ENCODE measurements around the gene DPH7. TPM values are rescaled to one million over a fixed set of nuclear protein-coding genes. Genes with fewer than 3 reads are reported as not detected.
"Not testable (repeated sequence)": the region's sequence is repeated elsewhere in the genome, so short reads cannot be mapped to it uniquely, and the experiment has no call there.

DPH7 gene
- total RNA-seq, 1 experiment from 2014 or later, result 35.9 TPM

DNA sequence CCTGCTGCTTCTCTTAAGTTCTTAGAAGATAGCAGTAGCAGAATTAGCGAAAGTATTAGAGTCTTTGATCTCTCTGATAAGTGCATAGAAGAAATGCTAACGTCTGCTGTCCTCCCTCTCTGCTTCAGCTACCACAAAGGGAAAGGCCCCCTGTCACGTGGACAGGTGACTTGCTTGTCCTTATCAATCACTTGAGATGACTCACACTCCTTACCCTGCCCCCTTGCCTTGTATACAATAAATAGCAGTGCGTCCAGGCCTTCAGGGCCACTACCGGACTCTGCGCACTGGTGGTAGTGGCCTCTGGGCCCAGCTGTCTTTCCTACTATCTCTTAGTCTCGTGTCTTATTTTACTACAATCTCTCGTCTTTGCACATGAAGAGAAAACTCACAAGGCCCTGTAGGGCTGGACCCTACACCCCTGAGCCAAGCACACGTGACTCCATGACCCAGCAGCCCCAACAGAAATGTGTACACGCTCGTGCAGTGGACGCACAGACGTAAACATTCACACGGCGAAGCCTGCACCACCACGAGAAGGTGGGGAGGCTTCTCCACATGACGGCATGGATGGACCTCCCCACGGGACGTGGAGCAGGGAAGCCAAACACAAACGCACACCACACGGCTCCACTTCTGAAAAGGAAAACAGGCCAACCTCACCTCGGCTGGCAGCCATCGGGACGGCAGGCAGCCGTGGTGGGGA is 66.8 kb downstream of the DPH7 start:
- TF ChIP-seq POLR2AphosphoS5 (IDR thresholded peaks at IDR 0.05; ENCODE audit: low read depth, low read length), result no peak
- TF ChIP-seq REST (IDR thresholded peaks at IDR 0.05; ENCODE audit: insufficient read depth in 1 of 2, low read depth in 2 of 2, low read length in 1 of 2), result no peak
- TF ChIP-seq TCF7L2 (IDR thresholded peaks at IDR 0.05; ENCODE audit: low read depth, low read length), result no peak
- TF ChIP-seq, protein P1, sequence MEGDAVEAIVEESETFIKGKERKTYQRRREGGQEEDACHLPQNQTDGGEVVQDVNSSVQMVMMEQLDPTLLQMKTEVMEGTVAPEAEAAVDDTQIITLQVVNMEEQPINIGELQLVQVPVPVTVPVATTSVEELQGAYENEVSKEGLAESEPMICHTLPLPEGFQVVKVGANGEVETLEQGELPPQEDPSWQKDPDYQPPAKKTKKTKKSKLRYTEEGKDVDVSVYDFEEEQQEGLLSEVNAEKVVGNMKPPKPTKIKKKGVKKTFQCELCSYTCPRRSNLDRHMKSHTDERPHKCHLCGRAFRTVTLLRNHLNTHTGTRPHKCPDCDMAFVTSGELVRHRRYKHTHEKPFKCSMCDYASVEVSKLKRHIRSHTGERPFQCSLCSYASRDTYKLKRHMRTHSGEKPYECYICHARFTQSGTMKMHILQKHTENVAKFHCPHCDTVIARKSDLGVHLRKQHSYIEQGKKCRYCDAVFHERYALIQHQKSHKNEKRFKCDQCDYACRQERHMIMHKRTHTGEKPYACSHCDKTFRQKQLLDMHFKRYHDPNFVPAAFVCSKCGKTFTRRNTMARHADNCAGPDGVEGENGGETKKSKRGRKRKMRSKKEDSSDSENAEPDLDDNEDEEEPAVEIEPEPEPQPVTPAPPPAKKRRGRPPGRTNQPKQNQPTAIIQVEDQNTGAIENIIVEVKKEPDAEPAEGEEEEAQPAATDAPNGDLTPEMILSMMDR (IDR thresholded peaks at IDR 0.05), result no peak
- TF ChIP-seq SIN3A (IDR thresholded peaks at IDR 0.05; ENCODE audit: borderline replicate concordance, insufficient read depth, low read depth, low read length), result no peak
- H3K36me3 ChIP-seq (ENCODE audit: control insufficient read depth, insufficient read depth, low read length), result no peaks in the 10 kb centered on the region
- H3K4me1 ChIP-seq (ENCODE audit: control insufficient read depth, insufficient read depth, low read length), result peaks cover 5% of the 10 kb centered on the region
- ATAC-seq (no peak), DNase-seq (ENCODE audit: low read depth, low spot score) (no peak)
- H3K4me3 ChIP-seq (ENCODE audit: low read depth in 2 of 2, low read length in 2 of 2), result no peak overlapping the region
- ChIA-PET CTCF (no interaction called here), POLR2A (no interaction called here)
- H3K9me3 ChIP-seq (ENCODE audit: control insufficient read depth, insufficient read depth, low read depth, low read length), result no peaks in the 10 kb centered on the region
- H3K27ac ChIP-seq (ENCODE audit: low read length), result no peak overlapping the region
- H3K27me3 ChIP-seq (ENCODE audit: control insufficient read depth, insufficient read depth, low read length), result no peaks in the 10 kb centered on the region
- intact Hi-C loops (cut with micrococcal nuclease; ENCODE audit: unreplicated experiment), result no loop called here
- BruUV-seq (replicated peaks), result no TSS peak
- in situ Hi-C loops (cut with HindIII; ENCODE audit: low pct_unique_long_range_greater_than_20kb, low sequenced_read_pairs), result no loop called here

DNA sequence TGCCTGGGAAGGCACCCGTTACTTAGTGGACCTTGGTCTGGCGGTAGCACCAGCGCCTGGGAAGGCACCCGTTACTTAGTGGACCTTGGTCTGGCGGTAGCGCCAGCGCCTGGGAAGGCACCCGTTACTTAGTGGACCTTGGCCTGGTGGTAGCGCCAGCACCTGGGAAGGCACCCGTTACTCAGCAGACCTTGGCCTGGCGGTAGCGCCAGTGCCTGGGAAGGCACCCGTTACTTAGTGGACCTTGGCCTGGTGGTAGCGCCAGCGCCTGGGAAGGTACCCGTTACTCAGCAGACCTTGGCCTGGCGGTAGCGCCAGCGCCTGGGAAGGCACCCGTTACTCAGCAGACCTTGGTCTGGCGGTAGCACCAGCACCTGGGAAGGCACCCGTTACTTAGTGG is 67.6 kb downstream of the DPH7 start:
- in situ Hi-C loops (cut with HindIII; ENCODE audit: low pct_unique_long_range_greater_than_20kb, low sequenced_read_pairs); H3K27me3 ChIP-seq (ENCODE audit: control insufficient read depth, insufficient read depth, low read length); POLR2A ChIA-PET; DNase-seq (ENCODE audit: low read depth, low spot score); H3K4me1 ChIP-seq (ENCODE audit: control insufficient read depth, insufficient read depth, low read length); BruUV-seq (replicated peaks); ATAC-seq; H3K27ac ChIP-seq (ENCODE audit: low read length); H3K9me3 ChIP-seq (ENCODE audit: control insufficient read depth, insufficient read depth, low read depth, low read length); H3K36me3 ChIP-seq (ENCODE audit: control insufficient read depth, insufficient read depth, low read length); CTCF ChIA-PET; H3K4me3 ChIP-seq (ENCODE audit: low read depth in 2 of 2, low read length in 2 of 2); intact Hi-C loops (cut with micrococcal nuclease; ENCODE audit: unreplicated experiment): not testable (repeated sequence)

DNA sequence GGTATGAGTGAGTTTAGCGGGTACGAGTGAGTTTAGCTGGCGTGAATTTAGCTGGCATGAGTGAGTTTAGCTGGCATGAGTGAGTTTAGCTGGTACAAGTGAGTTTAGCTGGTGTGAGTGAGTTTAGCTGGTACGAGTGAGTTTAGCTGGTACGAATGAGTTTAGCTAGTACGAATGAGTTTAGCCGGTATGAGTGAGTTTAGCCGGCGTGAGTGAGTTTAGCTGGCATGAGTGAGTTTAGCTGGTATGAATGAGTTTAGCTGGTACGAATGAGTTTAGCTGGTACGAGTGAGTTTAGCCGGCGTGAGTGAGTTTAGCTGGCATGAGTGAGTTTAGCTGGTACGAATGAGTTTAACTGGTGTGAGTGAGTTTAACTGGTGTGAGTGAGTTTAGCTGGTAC is 69.5 kb downstream of the DPH7 start:
- Histone ChIP-seq H3K27ac (ENCODE audit: low read length) (no peak overlapping the region), H3K36me3 (ENCODE audit: control insufficient read depth, insufficient read depth, low read length) (no peaks in the 10 kb centered on the region), H3K9me3 (ENCODE audit: control insufficient read depth, insufficient read depth, low read depth, low read length) (no peaks in the 10 kb centered on the region), H3K4me3 (ENCODE audit: low read depth in 2 of 2, low read length in 2 of 2) (no peak overlapping the region), H3K27me3 (ENCODE audit: control insufficient read depth, insufficient read depth, low read length) (no peaks in the 10 kb centered on the region), H3K4me1 (ENCODE audit: control insufficient read depth, insufficient read depth, low read length) (peaks cover 5% of the 10 kb centered on the region)
- no peak for ATAC-seq
- ChIA-PET POLR2A (no interaction called here), CTCF (interaction anchor here (0.6 kb wide), 1 partner anchor 17 kb away, joined by 3 read pairs; no protein-coding TSS in a partner anchor)
- in situ Hi-C loops (cut with HindIII; ENCODE audit: low pct_unique_long_range_greater_than_20kb, low sequenced_read_pairs) (no loop called here), intact Hi-C loops (cut with micrococcal nuclease; ENCODE audit: unreplicated experiment) (no loop called here)
- no peak for DNase-seq (ENCODE audit: low read depth, low spot score)
- BruUV-seq (replicated peaks), result no TSS peak
- TF ChIP-seq, protein P1 (IDR thresholded peaks at IDR 0.05), result no peak
- TF ChIP-seq REST (IDR thresholded peaks at IDR 0.05; ENCODE audit: insufficient read depth in 1 of 2, low read depth in 2 of 2, low read length in 1 of 2) (no peak), SIN3A (IDR thresholded peaks at IDR 0.05; ENCODE audit: borderline replicate concordance, insufficient read depth, low read depth, low read length) (no peak), POLR2AphosphoS5 (IDR thresholded peaks at IDR 0.05; ENCODE audit: low read depth, low read length) (no peak), TCF7L2 (IDR thresholded peaks at IDR 0.05; ENCODE audit: low read depth, low read length) (no peak)
